GM21737 (cell line): ENCODE data around the gene SYTL1.

Experiments used
- ATAC-seq: cut with Tn5 transposase; IDR thresholded peaks from one replicate; pipeline ENCODE4 v1.9.1; 2021; ENCODE audit warnings: mild to moderate bottlenecking, moderate library complexity; ENCODE audit not compliant: unreplicated experiment

Gene SYTL1

DNA sequence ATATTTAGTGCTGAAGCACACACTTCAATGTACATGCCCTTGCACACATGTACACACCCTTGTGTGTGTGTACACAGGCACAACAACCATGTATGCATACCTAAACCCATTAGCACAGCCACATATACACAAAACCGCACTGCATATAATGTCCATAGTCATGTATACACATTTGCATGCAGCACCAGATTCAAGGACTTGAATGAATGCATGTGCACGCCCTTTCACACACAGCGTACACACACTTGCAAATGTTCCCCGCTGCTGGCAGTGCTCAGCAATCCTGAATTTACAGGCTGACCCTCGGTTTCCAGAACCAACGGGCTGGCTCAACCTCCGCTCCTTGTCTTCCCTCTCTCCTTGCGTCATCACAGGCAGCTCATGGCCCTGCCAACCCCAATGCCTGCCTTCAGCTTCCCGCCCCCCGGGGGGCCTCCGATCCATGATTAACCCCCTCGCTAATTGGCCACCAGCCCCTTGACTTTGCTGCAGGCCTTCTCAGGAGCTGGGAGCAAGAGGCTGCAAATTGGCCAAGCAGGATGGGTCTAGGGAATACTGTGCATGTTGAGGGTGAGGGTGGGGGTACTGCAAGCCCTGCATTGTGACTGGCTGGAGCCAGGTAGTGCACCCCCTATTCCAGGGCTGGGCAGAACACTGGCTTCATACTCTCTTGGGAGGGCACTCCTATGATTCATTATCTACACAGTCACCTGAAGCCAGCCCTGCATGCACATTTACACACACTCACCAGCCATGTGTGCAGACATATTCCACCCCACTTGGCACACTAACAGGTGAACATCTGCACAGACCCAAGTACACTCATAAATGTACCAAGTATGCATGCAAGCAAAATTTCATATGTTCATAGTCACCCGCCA is 58.5 kb downstream of the SYTL1 start:
- no peak for ATAC-seq

DNA sequence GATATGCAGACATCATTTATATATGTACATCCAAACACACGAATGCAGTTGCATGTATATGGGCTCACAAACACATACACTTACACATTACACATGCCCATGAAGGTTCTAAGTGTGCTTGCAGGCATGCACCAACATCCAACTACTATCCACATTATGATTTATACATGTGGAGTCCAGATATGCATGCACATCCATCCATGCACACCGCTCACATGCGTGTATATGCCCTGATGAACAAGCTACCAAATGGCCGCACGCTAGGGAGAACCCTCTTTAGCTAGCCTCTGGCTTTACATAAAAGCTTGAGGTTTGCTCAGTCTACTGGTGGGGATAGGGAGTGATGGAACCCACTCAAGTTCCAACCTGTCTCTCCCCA is 59.1 kb downstream of the SYTL1 start:
- no peak for ATAC-seq

DNA sequence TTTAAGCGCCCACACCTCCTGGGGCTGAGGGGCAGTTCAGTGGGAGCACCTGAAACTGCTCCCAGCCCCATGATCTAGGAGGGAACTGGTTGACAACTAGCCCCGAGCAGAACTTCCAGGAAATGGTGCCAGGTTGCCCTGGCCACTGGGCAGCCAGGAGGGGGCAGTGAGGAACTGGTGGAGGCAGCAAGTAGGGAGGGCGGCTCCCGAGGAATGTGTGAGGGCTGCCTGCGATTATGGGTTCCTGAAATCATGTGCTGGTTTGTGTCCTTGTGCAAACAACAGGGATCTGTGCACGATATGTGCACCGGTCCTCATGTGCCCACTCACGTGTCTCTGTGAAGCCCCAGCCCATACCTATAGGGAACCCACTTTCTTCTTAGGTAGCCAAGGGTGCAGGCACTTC is 60.5 kb downstream of the SYTL1 start:
- no peak for ATAC-seq

DNA sequence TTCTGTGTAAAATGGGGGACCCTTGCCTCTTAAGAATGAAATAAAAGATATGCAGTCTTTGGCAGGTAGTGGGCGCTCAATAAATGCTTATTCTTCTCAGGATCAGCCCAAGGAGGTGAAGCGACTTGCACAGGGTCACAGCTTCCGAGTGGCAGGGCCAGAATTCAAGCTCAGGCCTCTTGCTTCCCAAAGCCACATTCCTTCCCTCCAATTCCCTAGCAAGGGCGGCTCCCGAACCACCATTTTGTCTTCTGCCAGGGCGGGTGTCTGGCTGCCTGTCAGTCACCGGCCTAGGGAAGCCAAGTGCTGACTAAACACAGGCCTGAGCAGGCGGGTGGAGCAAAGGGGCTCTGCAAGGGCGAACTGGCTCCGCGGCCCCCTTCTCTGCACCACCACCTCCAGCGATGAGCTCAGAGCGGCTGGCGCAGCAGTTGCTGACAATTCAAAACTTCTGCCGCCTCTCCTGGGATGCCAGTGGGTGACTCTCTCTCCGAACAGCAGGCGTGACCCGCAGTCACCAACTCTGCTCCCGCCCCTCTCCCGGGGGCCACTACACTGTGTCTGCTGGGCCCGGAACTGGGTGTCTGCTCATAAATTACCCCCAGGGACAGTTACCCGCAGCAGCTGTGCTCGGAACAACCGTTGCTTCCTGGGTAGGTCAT is 61.4 kb downstream of the SYTL1 start:
- no peak for ATAC-seq
